Neural cell (in vitro differentiated cells): ENCODE measurements around the gene A4GALT. TPM values are rescaled to one million over a fixed set of nuclear protein-coding genes. Genes with fewer than 3 reads are reported as not detected.

Experiments used
- H2AFZ ChIP-seq: fragments of 200-600, 300-800 bp; sonication (generic), shearing (Covaris generic); 2 replicates; pipeline ENCODE4 v1.6.0; 2014; ENCODE audit warnings: low read depth, mild to moderate bottlenecking, antibody characterized with exemption, low read length, moderate library complexity
- H3F3A ChIP-seq: fragments of 200-600 bp; shearing (Covaris generic); 2 replicates; pipeline ENCODE4 v1.6.1; 2016; ENCODE audit warnings: mild to moderate bottlenecking, moderate library complexity, mixed read lengths, antibody characterized with exemption, low read length; ENCODE audit not compliant: insufficient read depth, poor library complexity, severe bottlenecking
- H3K27ac ChIP-seq: fragments of 200-600, 300-800 bp; sonication (generic), shearing (Covaris generic); 2 replicates; pipeline ENCODE4 v1.5.1; 2014; ENCODE audit warnings: mild to moderate bottlenecking, low read length, moderate library complexity
- H3K27me3 ChIP-seq: fragments of 300-800, 200-600 bp; sonication (generic), shearing (Covaris generic); 2 replicates; pipeline ENCODE4 v1.6.0; 2014; ENCODE audit warnings: mild to moderate bottlenecking, low read depth, low read length, moderate library complexity; ENCODE audit not compliant: insufficient read depth
- H3K36me3 ChIP-seq: fragments of 300-800, 200-600 bp; sonication (generic), shearing (Covaris generic); 2 replicates; pipeline ENCODE4 v1.5.1; 2014; ENCODE audit warnings: mild to moderate bottlenecking, antibody characterized with exemption, low read length, moderate library complexity; ENCODE audit not compliant: insufficient read depth
- H3K4me2 ChIP-seq: fragments of 300-800, 200-600 bp; sonication (generic), shearing (Covaris generic); 2 replicates; pipeline ENCODE4 v1.6.0; 2014; ENCODE audit warnings: mild to moderate bottlenecking, low read length
- H3K4me3 ChIP-seq: fragments of 300-800, 200-600 bp; sonication (generic), shearing (Covaris generic); 2 replicates; pipeline ENCODE4 v1.5.1; 2014; ENCODE audit warnings: mild to moderate bottlenecking, low read length, moderate library complexity
- H3K79me2 ChIP-seq: fragments of 200-600 bp; shearing (Covaris generic); replicated peaks from 2 replicates; pipeline ENCODE4 v1.6.0; 2014; ENCODE audit warnings: mild to moderate bottlenecking, low read length, moderate library complexity; ENCODE audit not compliant: insufficient read depth
- H3K9ac ChIP-seq: fragments of 300-800, 200-600 bp; sonication (generic), shearing (Covaris generic); 2 replicates; pipeline ENCODE4 v1.6.1; 2016; ENCODE audit warnings: mild to moderate bottlenecking, low read length, mixed read lengths
- H3K9me2 ChIP-seq: fragments of 200-600 bp; shearing (Covaris generic); 2 replicates; pipeline ENCODE4 v1.6.1; 2016; ENCODE audit warnings: mild to moderate bottlenecking, low read length, mixed read lengths; ENCODE audit not compliant: insufficient read depth
- H3K9me3 ChIP-seq: fragments of 200-600, 300-800 bp; sonication (generic), shearing (Covaris generic); 2 replicates; pipeline ENCODE4 v1.6.1; 2016; ENCODE audit warnings: mild to moderate bottlenecking, mixed run types, low read length, moderate library complexity, mixed read lengths
- H4K20me1 ChIP-seq: fragments of 200-600 bp; shearing (Covaris generic); 2 replicates; pipeline ENCODE4 v1.6.1; 2016; ENCODE audit warnings: mild to moderate bottlenecking, mixed run types; ENCODE audit not compliant: insufficient read depth
- EP300 ChIP-seq: fragments of 450-650 bp; conservative IDR thresholded peaks from 2 replicates; pipeline ENCODE4 v1.6.1; 2014; ENCODE audit warnings: antibody characterized with exemption, mild to moderate bottlenecking, moderate library complexity; ENCODE audit not compliant: poor library complexity, severe bottlenecking
- EZH2 ChIP-seq: fragments of 200-600, 300-800 bp; shearing (Covaris generic), sonication (generic); IDR thresholded peaks from 2 replicates; pipeline ENCODE4 v1.6.1; 2014; ENCODE audit warnings: antibody characterized with exemption, low read length, borderline replicate concordance, mild to moderate bottlenecking; ENCODE audit not compliant: insufficient read depth, poor library complexity, severe bottlenecking
- MXI1 ChIP-seq: fragments of 450-650 bp; conservative IDR thresholded peaks from 2 replicates; pipeline ENCODE4 v1.6.1; 2014; ENCODE audit warnings: antibody characterized with exemption, mild to moderate bottlenecking; ENCODE audit not compliant: poor library complexity, severe bottlenecking
- POLR2AphosphoS5 ChIP-seq: IDR thresholded peaks from 2 replicates; pipeline ENCODE4 v1.6.1; 2012
- RAD21 ChIP-seq: fragments of 450-650 bp; conservative IDR thresholded peaks from 2 replicates; pipeline ENCODE4 v1.6.1; 2014; ENCODE audit warnings: antibody characterized with exemption, mild to moderate bottlenecking, moderate library complexity
- SMC3 ChIP-seq: fragments of 450-650 bp; conservative IDR thresholded peaks from 2 replicates; pipeline ENCODE4 v1.6.1; 2014; ENCODE audit warnings: antibody characterized with exemption, mild to moderate bottlenecking, moderate library complexity; ENCODE audit not compliant: poor library complexity
- TAF1 ChIP-seq: IDR thresholded peaks from 2 replicates; pipeline ENCODE4 v1.6.1; 2012; ENCODE audit warnings: low read depth
- polyA plus RNA-seq: library from polyadenylated mRNA; depleted of rRNA; stranded (reverse); fragments of >200 nt; gene quantifications from 2 replicates; pipeline ENCODE4 v1.2.3, GENCODE V29; 2014
- TF ChIP-seq, protein P1 (sequence below): IDR thresholded peaks from 2 replicates; pipeline ENCODE4 v1.6.1; 2012; ENCODE audit warnings: borderline replicate concordance
- TF ChIP-seq, protein P2 (sequence below): fragments of 450-650 bp; IDR thresholded peaks from 2 replicates; pipeline ENCODE4 v1.5.1; 2014; ENCODE audit warnings: antibody characterized with exemption, mild to moderate bottlenecking, moderate library complexity; ENCODE audit not compliant: poor library complexity, severe bottlenecking

The A4GALT gene
- polyA plus RNA-seq, 1 donor from 2014 or later: not detected

DNA sequence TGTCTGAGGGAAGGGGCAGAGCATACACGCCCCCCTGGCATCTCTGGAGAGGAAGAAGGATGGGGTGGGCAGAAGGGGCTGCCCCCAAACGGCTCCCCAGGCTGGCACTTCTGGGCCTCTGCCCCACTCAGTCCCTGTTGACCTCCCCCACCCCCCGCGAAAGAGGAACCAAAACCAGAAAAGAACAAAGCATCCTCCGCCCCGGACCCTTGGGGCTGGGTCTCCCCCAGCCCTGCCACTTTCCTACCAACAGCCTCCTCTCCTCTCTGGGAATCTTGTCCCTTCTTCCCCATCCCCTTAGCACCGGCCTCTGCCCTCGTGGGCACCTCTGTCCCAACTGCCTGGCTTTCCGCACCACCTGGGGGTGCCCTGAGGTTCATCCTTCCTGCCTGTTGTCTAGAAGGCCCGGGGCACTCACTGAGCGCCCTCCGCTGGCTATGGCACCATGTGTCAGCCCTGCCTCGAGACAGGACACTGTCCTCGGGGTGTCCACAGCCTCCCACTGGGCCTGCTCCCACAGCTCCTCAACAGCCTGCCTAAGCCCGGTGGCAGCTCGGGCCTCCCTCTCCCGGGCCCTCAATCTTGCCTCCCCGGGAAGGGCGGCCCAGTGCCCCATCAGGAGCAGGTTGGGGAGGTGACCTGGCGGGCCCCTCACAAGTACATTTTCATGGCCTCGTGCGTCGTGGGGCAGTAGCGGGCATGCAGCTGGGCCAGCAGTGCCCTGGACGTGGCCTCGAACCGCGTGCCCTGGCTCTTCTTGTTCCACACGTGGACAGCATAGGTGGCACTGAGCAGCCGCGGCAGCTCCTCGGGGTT, 28.2 kb downstream of the A4GALT start:
- H3K27ac ChIP-seq: no peak overlapping the region

DNA sequence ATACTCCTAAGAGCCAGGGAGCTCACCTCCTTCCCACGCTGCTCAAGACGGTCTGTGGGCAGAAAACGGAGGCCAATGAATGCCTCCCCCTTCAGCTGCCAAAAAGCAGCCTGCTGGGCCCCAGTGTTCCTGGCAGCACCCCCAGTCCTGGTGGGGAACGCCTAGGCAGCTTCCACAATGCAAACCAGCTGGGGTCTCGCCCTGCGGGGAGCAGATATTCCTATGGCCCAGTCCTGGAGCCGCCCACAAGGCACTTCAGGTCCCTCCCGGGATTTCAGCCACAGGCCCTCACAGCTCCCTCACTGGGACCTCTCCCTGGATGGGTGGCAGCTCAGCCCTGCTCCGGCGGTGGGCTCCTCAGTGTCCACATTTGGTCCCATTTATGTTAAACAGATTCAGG, 29.2 kb downstream of the A4GALT start:
- H3K27me3 ChIP-seq: no peaks in the 10 kb centered on the region
- H3K9me3 ChIP-seq: no peaks in the 10 kb centered on the region
- no peak overlapping the region for H3K9ac ChIP-seq
- no peak for TF ChIP-seq POLR2AphosphoS5
- H3K36me3 ChIP-seq: no peaks in the 10 kb centered on the region
- H4K20me1 ChIP-seq: no peaks in the 10 kb centered on the region
- H3F3A ChIP-seq: no peaks in the 10 kb centered on the region
- no peaks in the 10 kb centered on the region for H3K9me2 ChIP-seq
- no peak overlapping the region for H3K4me3 ChIP-seq
- H3K4me2 ChIP-seq: no peak overlapping the region
- H2AFZ ChIP-seq: no peak overlapping the region
- no peak overlapping the region for H3K27ac ChIP-seq
- no peaks in the 10 kb centered on the region for H3K79me2 ChIP-seq

More for the DNA sequence above, 28.2 kb downstream of the A4GALT start:
- Histone ChIP-seq H3K36me3 (no peaks in the 10 kb centered on the region), H3K4me2 (no peak overlapping the region), H3K4me3 (no peak overlapping the region), H3K9me3 (no peaks in the 10 kb centered on the region), H4K20me1 (no peaks in the 10 kb centered on the region), H3K9ac (no peak overlapping the region), H3K79me2 (no peaks in the 10 kb centered on the region), H3F3A (no peaks in the 10 kb centered on the region), H2AFZ (no peak overlapping the region), H3K27me3 (no peaks in the 10 kb centered on the region), H3K9me2 (no peaks in the 10 kb centered on the region)
- TF ChIP-seq, protein P1, sequence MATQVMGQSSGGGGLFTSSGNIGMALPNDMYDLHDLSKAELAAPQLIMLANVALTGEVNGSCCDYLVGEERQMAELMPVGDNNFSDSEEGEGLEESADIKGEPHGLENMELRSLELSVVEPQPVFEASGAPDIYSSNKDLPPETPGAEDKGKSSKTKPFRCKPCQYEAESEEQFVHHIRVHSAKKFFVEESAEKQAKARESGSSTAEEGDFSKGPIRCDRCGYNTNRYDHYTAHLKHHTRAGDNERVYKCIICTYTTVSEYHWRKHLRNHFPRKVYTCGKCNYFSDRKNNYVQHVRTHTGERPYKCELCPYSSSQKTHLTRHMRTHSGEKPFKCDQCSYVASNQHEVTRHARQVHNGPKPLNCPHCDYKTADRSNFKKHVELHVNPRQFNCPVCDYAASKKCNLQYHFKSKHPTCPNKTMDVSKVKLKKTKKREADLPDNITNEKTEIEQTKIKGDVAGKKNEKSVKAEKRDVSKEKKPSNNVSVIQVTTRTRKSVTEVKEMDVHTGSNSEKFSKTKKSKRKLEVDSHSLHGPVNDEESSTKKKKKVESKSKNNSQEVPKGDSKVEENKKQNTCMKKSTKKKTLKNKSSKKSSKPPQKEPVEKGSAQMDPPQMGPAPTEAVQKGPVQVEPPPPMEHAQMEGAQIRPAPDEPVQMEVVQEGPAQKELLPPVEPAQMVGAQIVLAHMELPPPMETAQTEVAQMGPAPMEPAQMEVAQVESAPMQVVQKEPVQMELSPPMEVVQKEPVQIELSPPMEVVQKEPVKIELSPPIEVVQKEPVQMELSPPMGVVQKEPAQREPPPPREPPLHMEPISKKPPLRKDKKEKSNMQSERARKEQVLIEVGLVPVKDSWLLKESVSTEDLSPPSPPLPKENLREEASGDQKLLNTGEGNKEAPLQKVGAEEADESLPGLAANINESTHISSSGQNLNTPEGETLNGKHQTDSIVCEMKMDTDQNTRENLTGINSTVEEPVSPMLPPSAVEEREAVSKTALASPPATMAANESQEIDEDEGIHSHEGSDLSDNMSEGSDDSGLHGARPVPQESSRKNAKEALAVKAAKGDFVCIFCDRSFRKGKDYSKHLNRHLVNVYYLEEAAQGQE: no peak

DNA sequence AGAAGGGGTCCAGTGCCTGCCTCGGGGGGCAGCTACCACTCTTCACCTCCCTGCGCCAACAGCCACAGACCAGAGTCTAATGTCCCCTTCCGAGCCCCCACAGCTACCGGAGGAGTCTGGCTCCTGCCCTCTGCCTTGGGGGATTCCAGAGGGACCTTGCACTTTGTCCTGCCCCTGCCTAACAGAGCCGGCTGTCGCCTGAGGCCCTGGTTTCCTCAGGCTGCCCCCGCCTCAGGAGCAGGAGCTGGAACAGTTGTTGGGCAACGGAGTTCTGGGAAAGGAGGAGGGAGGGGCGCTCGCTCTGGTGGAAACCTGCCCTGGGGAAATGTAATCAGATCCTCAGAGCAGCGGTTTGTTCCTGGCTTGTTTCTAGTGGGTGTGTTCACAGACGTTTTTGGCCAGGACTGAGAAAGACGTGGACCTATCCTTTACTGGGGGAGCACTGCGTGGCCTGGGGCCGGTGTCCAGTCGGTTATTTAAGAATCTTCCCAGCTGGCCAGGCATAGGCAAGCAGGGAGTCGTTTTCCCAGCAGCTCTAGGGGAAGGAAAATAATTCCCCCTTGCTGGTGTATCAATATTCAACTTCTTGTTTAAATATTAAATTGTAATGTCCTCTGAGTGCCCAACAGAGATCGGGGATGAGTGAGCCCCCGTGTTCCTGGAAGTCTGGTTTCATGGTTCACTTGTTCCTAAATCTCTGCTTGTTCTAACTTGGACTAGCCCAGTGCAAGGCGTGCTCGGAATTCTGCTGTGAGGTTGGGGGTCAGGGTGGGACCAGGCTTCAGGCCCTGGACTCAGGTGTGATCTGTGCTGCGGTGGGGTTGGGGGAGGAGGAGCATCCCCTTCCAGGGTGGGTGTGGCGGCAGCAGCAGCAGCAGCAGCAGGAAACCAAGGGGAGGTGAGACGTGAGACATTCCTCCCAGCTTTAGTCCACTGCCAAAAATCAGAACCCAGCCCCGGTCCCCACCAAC, 32.1 kb downstream of the A4GALT start:
- Histone ChIP-seq H4K20me1 (no peaks in the 10 kb centered on the region), H3F3A (no peaks in the 10 kb centered on the region), H3K79me2 (no peaks in the 10 kb centered on the region), H3K9ac (no peak overlapping the region), H3K9me2 (no peaks in the 10 kb centered on the region), H3K36me3 (no peaks in the 10 kb centered on the region), H3K27ac (no peak overlapping the region), H2AFZ (no peak overlapping the region), H3K4me3 (no peak overlapping the region), H3K4me2 (no peak overlapping the region), H3K27me3 (no peaks in the 10 kb centered on the region), H3K9me3 (no peaks in the 10 kb centered on the region)
- TF ChIP-seq POLR2AphosphoS5 (no peak), SMC3 (no peak), EP300 (no peak), MXI1 (no peak), RAD21 (no peak), EZH2 (no peak), TAF1 (no peak)
- TF ChIP-seq, protein P1: no peak
- TF ChIP-seq, protein P2, sequence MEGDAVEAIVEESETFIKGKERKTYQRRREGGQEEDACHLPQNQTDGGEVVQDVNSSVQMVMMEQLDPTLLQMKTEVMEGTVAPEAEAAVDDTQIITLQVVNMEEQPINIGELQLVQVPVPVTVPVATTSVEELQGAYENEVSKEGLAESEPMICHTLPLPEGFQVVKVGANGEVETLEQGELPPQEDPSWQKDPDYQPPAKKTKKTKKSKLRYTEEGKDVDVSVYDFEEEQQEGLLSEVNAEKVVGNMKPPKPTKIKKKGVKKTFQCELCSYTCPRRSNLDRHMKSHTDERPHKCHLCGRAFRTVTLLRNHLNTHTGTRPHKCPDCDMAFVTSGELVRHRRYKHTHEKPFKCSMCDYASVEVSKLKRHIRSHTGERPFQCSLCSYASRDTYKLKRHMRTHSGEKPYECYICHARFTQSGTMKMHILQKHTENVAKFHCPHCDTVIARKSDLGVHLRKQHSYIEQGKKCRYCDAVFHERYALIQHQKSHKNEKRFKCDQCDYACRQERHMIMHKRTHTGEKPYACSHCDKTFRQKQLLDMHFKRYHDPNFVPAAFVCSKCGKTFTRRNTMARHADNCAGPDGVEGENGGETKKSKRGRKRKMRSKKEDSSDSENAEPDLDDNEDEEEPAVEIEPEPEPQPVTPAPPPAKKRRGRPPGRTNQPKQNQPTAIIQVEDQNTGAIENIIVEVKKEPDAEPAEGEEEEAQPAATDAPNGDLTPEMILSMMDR: no peak
